Peyer's patch (tissue), 4 donors: Measurements from ENCODE around the gene BAG5.

Source experiments
- CTCF ChIP-seq, 6 experiments: fragments of 450-650 bp in 4 of 6; fragments of 200-600 bp in 2 of 6; sonication (generic) in 1 of 6; IDR thresholded peaks; one replicate each; pipeline ENCODE4 v1.5.1; 2017 to 2019; ENCODE audit warnings: antibody characterized with exemption in 6 of 6, mild to moderate bottlenecking in 3 of 6, moderate library complexity in 1 of 6
- POLR2A ChIP-seq, 2 donors: fragments of 450-650 bp; IDR thresholded peaks; one replicate each; pipeline ENCODE4 v1.5.1; 2017; ENCODE audit warnings: antibody characterized with exemption in 2 of 2, mild to moderate bottlenecking in 2 of 2, moderate library complexity in 2 of 2

- TF ChIP-seq POLR2A (IDR thresholded peaks at IDR 0.05) (no peak), CTCF (IDR thresholded peaks at IDR 0.05) (no peak)
Observed at GRCh38 chr14:103555559-103556337, 6.7 kb downstream of the BAG5 start.
